ENCODE results near the gene LRCH3.

The LRCH3 gene

DNA sequence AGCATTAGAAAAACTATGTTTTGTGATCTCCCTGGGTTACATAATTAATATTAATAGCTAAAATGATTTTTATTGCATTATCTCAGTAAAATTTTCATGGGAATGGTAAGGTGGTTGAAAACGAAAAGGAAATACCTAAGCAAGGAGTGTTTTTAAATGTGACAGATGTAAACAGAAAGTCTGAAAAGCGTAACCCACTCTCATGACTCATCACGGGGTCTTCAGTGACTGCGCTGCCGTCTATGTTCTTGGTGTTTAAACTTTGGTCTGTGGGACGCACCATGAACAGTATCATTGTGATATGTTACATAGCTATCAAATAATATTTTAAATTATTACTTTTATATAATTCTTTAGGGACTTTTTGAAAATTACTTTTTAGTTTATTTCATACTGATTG lies 19.8 kb downstream of the LRCH3 start:
- Histone ChIP-seq H3K9ac (no peak overlapping the region), H3K27ac (no peak overlapping the region), H3K79me2 (peaks cover 18% of the 10 kb centered on the region), H3K4me2 (ENCODE audit: low read length) (no peak overlapping the region), H2AFZ (no peak overlapping the region), H3K4me3 (ENCODE audit: low read depth, low read length) (no peak overlapping the region), H3K4me1 (peaks cover 6% of the 10 kb centered on the region), H3K9me3 (ENCODE audit: control insufficient read depth, low read length) (no peaks in the 10 kb centered on the region), H3K27me3 (ENCODE audit: control insufficient read depth, insufficient read depth, low read length) (no peaks in the 10 kb centered on the region), H3K36me3 (ENCODE audit: control insufficient read depth, insufficient read depth, low read length) (no peaks in the 10 kb centered on the region)
- no peak for TF ChIP-seq CTCF (IDR thresholded peaks at IDR 0.05)

GRCh38 chr3:197811343-197811742 lies 20.3 kb downstream of the LRCH3 start:
- Histone ChIP-seq H2AFZ (no peak overlapping the region), H3K9ac (no peak overlapping the region), H3K4me3 (ENCODE audit: low read depth, low read length) (no peak overlapping the region), H3K9me3 (ENCODE audit: control insufficient read depth, low read length) (no peaks in the 10 kb centered on the region), H3K4me1 (peaks cover 6% of the 10 kb centered on the region), H3K79me2 (peaks cover 18% of the 10 kb centered on the region), H3K4me2 (ENCODE audit: low read length) (no peak overlapping the region), H3K27me3 (ENCODE audit: control insufficient read depth, insufficient read depth, low read length) (no peaks in the 10 kb centered on the region), H3K36me3 (ENCODE audit: control insufficient read depth, insufficient read depth, low read length) (no peaks in the 10 kb centered on the region), H3K27ac (no peak overlapping the region)
- no peak for TF ChIP-seq CTCF (IDR thresholded peaks at IDR 0.05)

DNA sequence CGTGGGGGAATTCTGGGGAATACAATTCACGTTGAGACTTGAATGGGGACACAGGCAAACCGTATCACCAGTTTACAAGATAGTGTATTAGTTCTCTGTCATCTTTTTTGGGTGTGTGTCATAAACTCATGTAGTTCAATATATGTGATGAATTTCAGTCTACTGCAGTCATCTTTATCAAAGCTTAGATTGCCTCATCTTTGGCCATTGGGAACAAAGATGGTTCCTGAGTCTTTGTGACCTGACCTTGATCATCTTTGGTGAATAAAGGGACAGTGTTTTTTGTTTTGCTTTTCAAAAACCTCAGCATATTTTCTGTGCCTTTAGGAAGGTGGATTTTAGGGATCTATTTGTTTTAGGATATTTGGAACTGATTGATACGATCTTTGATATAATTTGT lies 23.3 kb downstream of the LRCH3 start:
- TF ChIP-seq CTCF (IDR thresholded peaks at IDR 0.05) = no peak
- no peaks in the 10 kb centered on the region for H3K9me3 ChIP-seq (ENCODE audit: control insufficient read depth, low read length)
- H3K79me2 ChIP-seq = peaks cover 23% of the 10 kb centered on the region
- no peaks in the 10 kb centered on the region for H3K27me3 ChIP-seq (ENCODE audit: control insufficient read depth, insufficient read depth, low read length)
- H3K4me2 ChIP-seq (ENCODE audit: low read length) = no peak overlapping the region
- no peaks in the 10 kb centered on the region for H3K4me1 ChIP-seq
- H3K9ac ChIP-seq = no peak overlapping the region
- H3K4me3 ChIP-seq (ENCODE audit: low read depth, low read length) = no peak overlapping the region
- H3K36me3 ChIP-seq (ENCODE audit: control insufficient read depth, insufficient read depth, low read length) = no peaks in the 10 kb centered on the region
- no peak overlapping the region for H2AFZ ChIP-seq
- no peak overlapping the region for H3K27ac ChIP-seq

GRCh38 chr3:197820550-197821335 lies 29.7 kb downstream of the LRCH3 start:
- Histone ChIP-seq H2AFZ (no peak overlapping the region), H3K36me3 (ENCODE audit: control insufficient read depth, insufficient read depth, low read length) (no peaks in the 10 kb centered on the region), H3K27ac (no peak overlapping the region), H3K4me3 (ENCODE audit: low read depth, low read length) (no peak overlapping the region), H3K4me2 (ENCODE audit: low read length) (no peak overlapping the region), H3K79me2 (peaks cover 5% of the 10 kb centered on the region), H3K9me3 (ENCODE audit: control insufficient read depth, low read length) (no peaks in the 10 kb centered on the region), H3K9ac (no peak overlapping the region), H3K27me3 (ENCODE audit: control insufficient read depth, insufficient read depth, low read length) (no peaks in the 10 kb centered on the region), H3K4me1 (no peaks in the 10 kb centered on the region)
- TF ChIP-seq CTCF (IDR thresholded peaks at IDR 0.05) = no peak
